ENCODE measurements around the gene PRKCB.

Gene PRKCB

GRCh38 chr16:23940111-23940510, 104.3 kb downstream of the PRKCB start:
- H3K27ac ChIP-seq (ENCODE audit: low read depth, low read length) = no peak overlapping the region
- no peaks in the 10 kb centered on the region for H3K4me1 ChIP-seq (ENCODE audit: control insufficient read depth, low read length)
- no peaks in the 10 kb centered on the region for H3K9me2 ChIP-seq (replicated peaks; ENCODE audit: control insufficient read depth, low read length)
- H3K36me3 ChIP-seq (ENCODE audit: control insufficient read depth, low read length) = no peaks in the 10 kb centered on the region
- H3K4me3 ChIP-seq (ENCODE audit: low read length) = no peak overlapping the region
- H4K20me1 ChIP-seq (ENCODE audit: control insufficient read depth, insufficient read depth, low read depth, low read length) = no peaks in the 10 kb centered on the region
- H3K9me3 ChIP-seq (ENCODE audit: control insufficient read depth, insufficient read depth, low read length) = no peaks in the 10 kb centered on the region
- no peaks in the 10 kb centered on the region for H3F3A ChIP-seq (ENCODE audit: control insufficient read depth, insufficient read depth)
- TF ChIP-seq, protein P1, sequence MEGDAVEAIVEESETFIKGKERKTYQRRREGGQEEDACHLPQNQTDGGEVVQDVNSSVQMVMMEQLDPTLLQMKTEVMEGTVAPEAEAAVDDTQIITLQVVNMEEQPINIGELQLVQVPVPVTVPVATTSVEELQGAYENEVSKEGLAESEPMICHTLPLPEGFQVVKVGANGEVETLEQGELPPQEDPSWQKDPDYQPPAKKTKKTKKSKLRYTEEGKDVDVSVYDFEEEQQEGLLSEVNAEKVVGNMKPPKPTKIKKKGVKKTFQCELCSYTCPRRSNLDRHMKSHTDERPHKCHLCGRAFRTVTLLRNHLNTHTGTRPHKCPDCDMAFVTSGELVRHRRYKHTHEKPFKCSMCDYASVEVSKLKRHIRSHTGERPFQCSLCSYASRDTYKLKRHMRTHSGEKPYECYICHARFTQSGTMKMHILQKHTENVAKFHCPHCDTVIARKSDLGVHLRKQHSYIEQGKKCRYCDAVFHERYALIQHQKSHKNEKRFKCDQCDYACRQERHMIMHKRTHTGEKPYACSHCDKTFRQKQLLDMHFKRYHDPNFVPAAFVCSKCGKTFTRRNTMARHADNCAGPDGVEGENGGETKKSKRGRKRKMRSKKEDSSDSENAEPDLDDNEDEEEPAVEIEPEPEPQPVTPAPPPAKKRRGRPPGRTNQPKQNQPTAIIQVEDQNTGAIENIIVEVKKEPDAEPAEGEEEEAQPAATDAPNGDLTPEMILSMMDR (IDR thresholded peaks at IDR 0.05; ENCODE audit: low read depth, low read length, poor library complexity, severe bottlenecking) = no peak
- no peak for TF ChIP-seq EZH2phosphoT487 (IDR thresholded peaks at IDR 0.05; ENCODE audit: borderline replicate concordance, low read length)
- H3K79me2 ChIP-seq (ENCODE audit: control insufficient read depth, low read length) = no peaks in the 10 kb centered on the region
- H3K4me2 ChIP-seq (ENCODE audit: low read length) = no peak overlapping the region
- H3K27me3 ChIP-seq (ENCODE audit: control insufficient read depth, low read length) = no peaks in the 10 kb centered on the region; the same call in none of the 2 replicates

DNA sequence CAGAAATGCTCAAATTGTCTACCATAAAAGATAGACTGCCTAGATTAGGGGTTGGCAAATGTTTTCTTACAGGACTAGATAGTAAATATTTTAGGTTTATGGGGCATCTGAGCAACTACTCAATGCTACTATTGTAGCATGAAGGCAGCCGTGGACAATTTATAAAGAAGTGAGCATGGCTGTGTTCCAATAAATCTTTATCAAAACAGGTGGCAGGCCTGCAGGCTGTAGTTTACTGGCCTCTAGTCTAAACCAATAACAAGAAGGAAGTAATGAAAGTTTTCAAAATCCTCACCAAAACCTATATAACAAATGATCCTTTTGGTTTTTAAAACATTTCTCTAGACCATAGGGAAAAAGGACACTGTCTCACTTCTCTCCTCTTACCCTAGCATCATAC, 105.2 kb downstream of the PRKCB start:
- Histone ChIP-seq H3K27me3 (ENCODE audit: control insufficient read depth, low read length) (no peaks in the 10 kb centered on the region; the same call in none of the 2 replicates), H3K4me3 (ENCODE audit: low read length) (no peak overlapping the region), H4K20me1 (ENCODE audit: control insufficient read depth, insufficient read depth, low read depth, low read length) (no peaks in the 10 kb centered on the region), H3K79me2 (ENCODE audit: control insufficient read depth, low read length) (no peaks in the 10 kb centered on the region), H3K36me3 (ENCODE audit: control insufficient read depth, low read length) (no peaks in the 10 kb centered on the region), H3F3A (ENCODE audit: control insufficient read depth, insufficient read depth) (no peaks in the 10 kb centered on the region), H3K27ac (ENCODE audit: low read depth, low read length) (no peak overlapping the region), H3K9me2 (replicated peaks; ENCODE audit: control insufficient read depth, low read length) (no peaks in the 10 kb centered on the region), H3K9me3 (ENCODE audit: control insufficient read depth, insufficient read depth, low read length) (no peaks in the 10 kb centered on the region), H3K4me2 (ENCODE audit: low read length) (no peak overlapping the region), H3K4me1 (ENCODE audit: control insufficient read depth, low read length) (no peaks in the 10 kb centered on the region)
- TF ChIP-seq, protein P1 (IDR thresholded peaks at IDR 0.05; ENCODE audit: low read depth, low read length, poor library complexity, severe bottlenecking) = no peak
- no peak for TF ChIP-seq EZH2phosphoT487 (IDR thresholded peaks at IDR 0.05; ENCODE audit: borderline replicate concordance, low read length)

- Histone ChIP-seq H3F3A (ENCODE audit: control insufficient read depth, insufficient read depth) (no peaks in the 10 kb centered on the region), H3K4me2 (ENCODE audit: low read length) (no peak overlapping the region), H3K9me2 (replicated peaks; ENCODE audit: control insufficient read depth, low read length) (no peaks in the 10 kb centered on the region), H4K20me1 (ENCODE audit: control insufficient read depth, insufficient read depth, low read depth, low read length) (no peaks in the 10 kb centered on the region), H3K79me2 (ENCODE audit: control insufficient read depth, low read length) (no peaks in the 10 kb centered on the region), H3K27ac (ENCODE audit: low read depth, low read length) (no peak overlapping the region), H3K4me3 (ENCODE audit: low read length) (no peak overlapping the region), H3K36me3 (ENCODE audit: control insufficient read depth, low read length) (no peaks in the 10 kb centered on the region), H3K9me3 (ENCODE audit: control insufficient read depth, insufficient read depth, low read length) (no peaks in the 10 kb centered on the region), H3K4me1 (ENCODE audit: control insufficient read depth, low read length) (no peaks in the 10 kb centered on the region), H3K27me3 (ENCODE audit: control insufficient read depth, low read length) (no peaks in the 10 kb centered on the region; the same call in none of the 2 replicates)
- no peak for TF ChIP-seq EZH2phosphoT487 (IDR thresholded peaks at IDR 0.05; ENCODE audit: borderline replicate concordance, low read length)
- TF ChIP-seq, protein P1 (IDR thresholded peaks at IDR 0.05; ENCODE audit: low read depth, low read length, poor library complexity, severe bottlenecking) = no peak
These were observed 106.3 kb downstream of the PRKCB start for GRCh38 chr16:23941963-23942564.
